H9 (cell line): ENCODE results near the gene BLOC1S3. TPM values are rescaled to one million over a fixed set of nuclear protein-coding genes. Genes with fewer than 3 reads are reported as not detected.

ENCODE experiments used
- DNase-seq: peaks from one replicate; pipeline ENCODE4 v3.0.0-alpha.2; 2017
- H2AFZ ChIP-seq: one replicate; pipeline ENCODE4 v1.6.1; 2013; ENCODE audit warnings: mild to moderate bottlenecking, low read length, control low read depth, moderate library complexity
- H2AK5ac ChIP-seq: 2 replicates; pipeline ENCODE4 v1.6.1; 2013; ENCODE audit warnings: low read length, control low read depth, mixed read lengths; ENCODE audit not compliant: insufficient read length
- H2BK120ac ChIP-seq: one replicate; pipeline ENCODE4 v1.6.1; 2013; ENCODE audit warnings: low read depth, mild to moderate bottlenecking, low read length, control low read depth, inconsistent platforms; ENCODE audit not compliant: poor library complexity, severe bottlenecking
- H2BK12ac ChIP-seq: 2 replicates; pipeline ENCODE4 v1.6.1; 2013; ENCODE audit warnings: low read length, control low read depth, mixed read lengths, low read depth; ENCODE audit not compliant: insufficient read length
- H2BK15ac ChIP-seq: 2 replicates; pipeline ENCODE4 v1.6.1; 2013; ENCODE audit warnings: low read depth, low read length, control low read depth
- H2BK20ac ChIP-seq: one replicate; pipeline ENCODE4 v1.6.1; 2013; ENCODE audit warnings: low read depth, mild to moderate bottlenecking, low read length, control low read depth, inconsistent platforms; ENCODE audit not compliant: poor library complexity, severe bottlenecking
- H2BK5ac ChIP-seq: 2 replicates; pipeline ENCODE4 v1.6.1; 2013; ENCODE audit warnings: low read length, control low read depth, mixed read lengths; ENCODE audit not compliant: insufficient read length
- H3K14ac ChIP-seq: 2 replicates; pipeline ENCODE4 v1.6.1; 2013; ENCODE audit warnings: low read length, control low read depth; ENCODE audit not compliant: insufficient read depth
- H3K18ac ChIP-seq: 2 replicates; pipeline ENCODE4 v1.6.1; 2013; ENCODE audit warnings: low read depth, mild to moderate bottlenecking, mixed read lengths, low read length, control low read depth; ENCODE audit not compliant: insufficient read length
- H3K23ac ChIP-seq: 2 replicates; pipeline ENCODE4 v1.6.1; 2013; ENCODE audit warnings: low read length, control low read depth, mixed read lengths, low read depth; ENCODE audit not compliant: insufficient read length
- H3K23me2 ChIP-seq: 2 replicates; pipeline ENCODE4 v1.6.1; 2013; ENCODE audit warnings: low read depth, mild to moderate bottlenecking, mixed read lengths, low read length, control low read depth; ENCODE audit not compliant: insufficient read length, poor library complexity, severe bottlenecking
- H3K27ac ChIP-seq: 2 replicates; pipeline ENCODE4 v1.5.1; 2013; ENCODE audit warnings: low read length, control low read depth, mixed read lengths, low read depth; ENCODE audit not compliant: insufficient read length
- H3K27me3 ChIP-seq: 2 replicates; pipeline ENCODE4 v1.6.1; 2013; ENCODE audit warnings: low read length, control low read depth, inconsistent platforms; ENCODE audit not compliant: insufficient read depth
- H3K4ac ChIP-seq: 2 replicates; pipeline ENCODE4 v1.6.1; 2013; ENCODE audit warnings: low read depth, mild to moderate bottlenecking, control low read depth, inconsistent platforms, low read length, moderate library complexity
- H3K4me1 ChIP-seq: 2 replicates; pipeline ENCODE4 v1.6.1; 2013; ENCODE audit warnings: low read length, control low read depth, inconsistent platforms; ENCODE audit not compliant: insufficient read depth
- H3K4me2 ChIP-seq: 2 replicates; pipeline ENCODE4 v1.6.1; 2013; ENCODE audit warnings: low read length, control low read depth, mixed read lengths; ENCODE audit not compliant: insufficient read length, insufficient read depth
- H3K56ac ChIP-seq: 2 replicates; pipeline ENCODE4 v1.6.1; 2013; ENCODE audit warnings: low read depth, mild to moderate bottlenecking, mixed read lengths, low read length, control low read depth; ENCODE audit not compliant: insufficient read length
- H3K79me1 ChIP-seq: 2 replicates; pipeline ENCODE4 v1.6.1; 2013; ENCODE audit warnings: low read depth, mild to moderate bottlenecking, moderate library complexity, low read length, control low read depth, inconsistent platforms; ENCODE audit not compliant: insufficient read depth, poor library complexity, severe bottlenecking
- H3K79me2 ChIP-seq: 2 replicates; pipeline ENCODE4 v1.6.1; 2013; ENCODE audit warnings: low read length, control low read depth, inconsistent platforms; ENCODE audit not compliant: insufficient read depth
- H3K9ac ChIP-seq: 2 replicates; pipeline ENCODE4 v1.6.1; 2013; ENCODE audit warnings: low read length, control low read depth, mixed read lengths; ENCODE audit not compliant: insufficient read length; ENCODE audit errors: extremely low read depth
- H3K9me3 ChIP-seq: one replicate; pipeline ENCODE4 v1.6.1; 2013; ENCODE audit warnings: low read depth, low read length, inconsistent platforms; ENCODE audit not compliant: control insufficient read depth
- H3T11ph ChIP-seq: one replicate; pipeline ENCODE4 v1.6.1; 2013; ENCODE audit warnings: mild to moderate bottlenecking, low read length, control low read depth, inconsistent platforms
- H4K20me1 ChIP-seq: one replicate; pipeline ENCODE4 v1.6.1; 2013; ENCODE audit not compliant: control insufficient read depth, insufficient read length, insufficient read depth
- H4K5ac ChIP-seq: 2 replicates; pipeline ENCODE4 v1.6.1; 2013; ENCODE audit warnings: low read depth, mild to moderate bottlenecking, mixed read lengths, low read length, control low read depth; ENCODE audit not compliant: insufficient read length
- H4K8ac ChIP-seq: replicated peaks from 2 replicates; pipeline ENCODE4 v1.6.1; 2013; ENCODE audit warnings: low read length, control low read depth, mixed read lengths, low read depth; ENCODE audit not compliant: insufficient read length
- H4K91ac ChIP-seq: 2 replicates; pipeline ENCODE4 v1.6.1; 2013; ENCODE audit warnings: low read depth, mild to moderate bottlenecking, moderate library complexity, mixed read lengths, low read length, control low read depth; ENCODE audit not compliant: insufficient read length
- H3K27ac Mint-ChIP-seq, 3 experiments: 2 replicates in 2 of 3; 3 replicates in 1 of 3; pipeline ENCODE4 v1.8.0; 2020 to 2021; ENCODE audit warnings: mixed read lengths in 3 of 3, mild to moderate bottlenecking in 1 of 3, moderate library complexity in 1 of 3
- H3K27me3 Mint-ChIP-seq: 2 replicates; pipeline ENCODE4 v1.8.0; 2021; ENCODE audit warnings: low read depth, mild to moderate bottlenecking, moderate library complexity, mixed read lengths
- H3K36me3 Mint-ChIP-seq, 3 experiments: 2 replicates in 2 of 3; 3 replicates in 1 of 3; pipeline ENCODE4 v1.8.0; 2020 to 2021; ENCODE audit warnings: low read depth in 3 of 3, mixed read lengths in 3 of 3; ENCODE audit not compliant: insufficient read depth in 1 of 3
- H3K4me1 Mint-ChIP-seq, 2 experiments: 2 replicates each; pipeline ENCODE4 v1.8.0; 2020; ENCODE audit warnings: mixed read lengths in 2 of 2
- H3K4me3 Mint-ChIP-seq, 2 experiments: 2 replicates in 1 of 2; 3 replicates in 1 of 2; pipeline ENCODE4 v1.8.0; 2020 to 2021; ENCODE audit warnings: mild to moderate bottlenecking in 2 of 2, mixed read lengths in 2 of 2, moderate library complexity in 1 of 2
- H3K9me3 Mint-ChIP-seq, 2 experiments: 2 replicates in 1 of 2; 3 replicates in 1 of 2; pipeline ENCODE4 v1.8.0; 2020; ENCODE audit warnings: mild to moderate bottlenecking in 2 of 2, mixed read lengths in 2 of 2, moderate library complexity in 1 of 2
- WGBS: extraction: QIAGEN DNeasy Blood & Tissue Kit; methylation state at CpG from one replicate; pipeline ENCODE4 v1.1.7; 2013; ENCODE audit warnings: missing lambda C conversion rate, low lambda C conversion rate, mixed read lengths; ENCODE audit not compliant: insufficient read length; ENCODE audit errors: extremely low coverage; 5-methylcytosine and 5-hydroxymethylcytosine counted together
- total RNA-seq: library from RNA; stranded (reverse); gene quantifications from 2 replicates; pipeline ENCODE4 v1.2.1, GENCODE V29; 2021
- TF ChIP-seq, protein P1 (sequence below): fragments of 200-600 bp; sonication (generic); conservative IDR thresholded peaks from 3 replicates; pipeline ENCODE4 v1.8.0; 2021; ENCODE audit warnings: antibody characterized with exemption, mild to moderate bottlenecking

BLOC1S3 gene
- total RNA-seq, 1 experiment from 2014 or later, result 9.2 TPM

DNA sequence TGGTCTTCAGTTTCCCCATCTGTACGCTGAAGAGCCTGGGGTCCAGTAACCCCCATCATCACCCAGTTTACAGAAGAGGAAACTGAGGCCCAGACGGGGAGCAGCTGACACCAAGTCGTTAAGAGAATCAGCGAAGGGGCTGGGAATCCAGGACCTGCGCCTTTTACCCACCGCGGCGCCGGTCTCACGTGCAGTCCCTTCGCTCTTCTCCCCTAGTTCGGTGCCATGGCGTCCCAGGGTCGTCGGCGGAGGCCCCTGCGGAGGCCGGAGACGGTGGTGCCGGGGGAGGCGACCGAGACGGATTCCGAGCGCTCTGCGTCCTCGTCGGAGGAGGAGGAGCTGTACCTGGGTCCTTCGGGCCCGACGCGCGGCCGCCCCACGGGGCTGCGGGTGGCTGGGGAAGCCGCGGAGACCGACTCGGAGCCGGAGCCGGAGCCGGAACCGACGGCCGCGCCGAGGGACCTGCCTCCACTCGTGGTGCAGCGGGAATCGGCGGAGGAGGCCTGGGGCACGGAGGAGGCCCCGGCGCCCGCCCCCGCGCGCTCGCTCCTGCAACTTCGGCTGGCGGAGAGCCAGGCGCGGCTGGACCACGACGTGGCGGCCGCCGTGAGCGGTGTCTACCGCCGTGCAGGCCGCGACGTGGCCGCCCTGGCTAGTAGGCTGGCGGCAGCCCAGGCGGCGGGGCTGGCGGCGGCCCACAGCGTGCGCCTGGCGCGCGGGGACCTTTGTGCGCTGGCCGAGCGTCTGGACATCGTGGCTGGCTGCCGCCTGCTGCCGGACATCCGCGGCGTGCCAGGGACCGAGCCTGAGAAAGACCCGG lies 698 bp downstream of the BLOC1S3 start:
- Mint-ChIP-seq H3K27me3 (peaks cover 3% of the 10 kb centered on the region), H3K9me3 (no peaks in the 10 kb centered on the region), H3K4me3 (peak overlapping the region; percentile 91 to 93), H3K27ac (peak overlapping the region in 2 of 3 experiments; percentile 82 to 89; a peak in 2 of 7 replicates), H3K36me3 (peaks cover 0 to 4% (median 2%) of the 10 kb centered on the region in 3 experiments; a peak in 2 of 7 replicates), H3K4me1 (peaks cover 0 to 10% of the 10 kb centered on the region in 2 experiments; a peak in 3 of 4 replicates)
- Histone ChIP-seq H3K4me2 (peak overlapping the region; percentile 79), H3K56ac (no peak overlapping the region), H2BK12ac (no peak overlapping the region), H3K4me1 (no peaks in the 10 kb centered on the region), H3K18ac (no peak overlapping the region), H3K27ac (no peak overlapping the region), H2AK5ac (no peak overlapping the region), H2BK15ac (no peak overlapping the region), H3K27me3 (no peaks in the 10 kb centered on the region), H3K23ac (no peak overlapping the region), H4K8ac (no peak overlapping the region), H3K14ac (no peak overlapping the region), H4K5ac (no peak overlapping the region), H3K79me2 (no peaks in the 10 kb centered on the region), H4K20me1 (no peaks in the 10 kb centered on the region), H3T11ph (no peak overlapping the region), H3K4ac (no peak overlapping the region), H2BK120ac (no peak overlapping the region), H3K79me1 (no peaks in the 10 kb centered on the region), H2BK5ac (no peak overlapping the region), H2BK20ac (no peak overlapping the region), H3K9ac (peak overlapping the region; percentile 26), H2AFZ (no peak overlapping the region), H3K9me3 (no peaks in the 10 kb centered on the region), H4K91ac (no peak overlapping the region), H3K23me2 (peaks cover 13% of the 10 kb centered on the region)
- no peak for DNase-seq
- no CpG with 5 or more reads among the region's 97 CpGs for WGBS
- TF ChIP-seq, protein P1, sequence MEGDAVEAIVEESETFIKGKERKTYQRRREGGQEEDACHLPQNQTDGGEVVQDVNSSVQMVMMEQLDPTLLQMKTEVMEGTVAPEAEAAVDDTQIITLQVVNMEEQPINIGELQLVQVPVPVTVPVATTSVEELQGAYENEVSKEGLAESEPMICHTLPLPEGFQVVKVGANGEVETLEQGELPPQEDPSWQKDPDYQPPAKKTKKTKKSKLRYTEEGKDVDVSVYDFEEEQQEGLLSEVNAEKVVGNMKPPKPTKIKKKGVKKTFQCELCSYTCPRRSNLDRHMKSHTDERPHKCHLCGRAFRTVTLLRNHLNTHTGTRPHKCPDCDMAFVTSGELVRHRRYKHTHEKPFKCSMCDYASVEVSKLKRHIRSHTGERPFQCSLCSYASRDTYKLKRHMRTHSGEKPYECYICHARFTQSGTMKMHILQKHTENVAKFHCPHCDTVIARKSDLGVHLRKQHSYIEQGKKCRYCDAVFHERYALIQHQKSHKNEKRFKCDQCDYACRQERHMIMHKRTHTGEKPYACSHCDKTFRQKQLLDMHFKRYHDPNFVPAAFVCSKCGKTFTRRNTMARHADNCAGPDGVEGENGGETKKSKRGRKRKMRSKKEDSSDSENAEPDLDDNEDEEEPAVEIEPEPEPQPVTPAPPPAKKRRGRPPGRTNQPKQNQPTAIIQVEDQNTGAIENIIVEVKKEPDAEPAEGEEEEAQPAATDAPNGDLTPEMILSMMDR, result no peak
